GM19240 (cell line): ENCODE data around the gene SHLD1.
"Not testable (repeated sequence)": the region's sequence is repeated elsewhere in the genome, so short reads cannot be mapped to it uniquely, and the experiment has no call there.

Experiments
- DNase-seq: peaks from one replicate; pipeline ENCODE4 v3.0.0; 2011; ENCODE audit warnings: low spot score; ENCODE audit not compliant: insufficient read length

SHLD1 gene

DNA sequence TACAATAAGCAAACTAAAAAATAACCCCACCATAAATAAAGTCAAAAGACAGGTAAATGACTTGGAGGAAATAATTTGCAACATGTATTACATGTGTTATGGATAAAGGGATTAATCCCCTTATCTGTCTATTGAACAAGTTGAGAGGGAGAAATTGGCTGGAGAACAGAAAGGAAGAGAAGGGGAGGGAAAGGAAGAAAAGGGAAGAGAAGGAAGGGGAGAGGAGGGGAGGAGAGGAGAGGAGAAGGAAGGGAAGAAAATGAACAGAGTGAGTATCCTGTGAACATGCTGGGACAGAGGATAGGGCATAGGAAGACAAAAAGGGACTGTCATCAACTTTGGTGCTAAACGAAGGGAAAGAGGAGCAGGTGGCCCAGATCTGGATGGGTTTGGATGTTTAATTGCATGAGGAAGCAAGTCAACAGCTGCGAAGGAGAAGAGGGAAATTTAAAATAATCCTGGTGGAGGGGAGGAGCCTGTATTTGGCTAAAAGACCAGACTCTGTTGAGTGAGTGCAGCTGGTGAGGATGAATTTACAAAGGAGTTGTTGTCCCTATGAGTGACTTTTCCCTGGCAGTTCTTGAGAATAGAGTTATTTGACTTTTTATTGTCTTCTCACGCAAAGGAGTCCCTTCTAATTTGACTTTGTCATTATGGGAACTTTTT, 14.2 kb upstream of the SHLD1 start:
- no peak for DNase-seq

GRCh38 chr20:5737619-5737953, 12.6 kb upstream of the SHLD1 start:
- DNase-seq, result no peak

GRCh38 chr20:5737966-5738365, 12.2 kb upstream of the SHLD1 start:
- no peak for DNase-seq

DNA sequence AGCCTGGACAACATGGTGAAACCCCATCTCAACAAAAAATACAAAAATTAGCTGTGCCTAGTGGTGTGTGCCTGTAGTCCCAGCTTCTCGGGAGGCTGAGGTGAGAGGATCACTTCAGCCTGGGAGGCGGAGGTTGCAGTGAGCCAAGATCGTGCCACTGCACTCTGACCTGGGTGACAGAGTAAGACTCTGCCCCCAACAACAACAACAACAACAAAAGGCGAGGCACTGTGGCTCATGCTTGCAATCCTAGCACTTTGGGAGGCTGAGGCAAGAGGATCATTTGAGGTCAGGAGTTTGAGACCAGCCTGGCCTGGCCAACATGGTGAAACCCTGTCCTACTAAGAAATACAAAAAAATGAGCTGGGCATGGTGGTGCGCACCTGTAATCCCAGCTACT, 9.6 kb upstream of the SHLD1 start:
- not testable (repeated sequence) for DNase-seq

DNA sequence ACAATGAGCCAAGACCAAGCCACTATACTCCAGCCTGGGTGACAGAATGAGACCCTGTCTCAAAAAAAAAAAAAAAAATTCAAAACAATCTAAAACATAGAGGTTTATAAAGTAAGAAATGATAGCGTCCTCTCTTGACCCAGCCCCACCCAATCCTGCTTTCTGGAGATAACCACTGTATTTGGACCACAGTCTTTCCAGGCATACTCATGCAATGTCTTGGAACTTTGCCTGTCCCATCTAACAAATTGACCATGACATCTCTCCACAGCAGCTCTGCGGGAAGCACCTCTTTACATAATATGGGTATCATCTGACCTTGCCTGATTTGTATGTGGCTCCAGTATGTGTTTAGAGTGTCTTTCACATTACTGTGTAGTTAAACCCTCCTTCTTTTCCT, 9.1 kb upstream of the SHLD1 start:
- DNase-seq, result no peak

- DNase-seq, result no peak
Measured at GRCh38 chr20:5742041-5742440, 8.2 kb upstream of the SHLD1 start.

- no peak for DNase-seq
Measured at GRCh38 chr20:5745416-5746030, 4.7 kb upstream of the SHLD1 start.

DNA sequence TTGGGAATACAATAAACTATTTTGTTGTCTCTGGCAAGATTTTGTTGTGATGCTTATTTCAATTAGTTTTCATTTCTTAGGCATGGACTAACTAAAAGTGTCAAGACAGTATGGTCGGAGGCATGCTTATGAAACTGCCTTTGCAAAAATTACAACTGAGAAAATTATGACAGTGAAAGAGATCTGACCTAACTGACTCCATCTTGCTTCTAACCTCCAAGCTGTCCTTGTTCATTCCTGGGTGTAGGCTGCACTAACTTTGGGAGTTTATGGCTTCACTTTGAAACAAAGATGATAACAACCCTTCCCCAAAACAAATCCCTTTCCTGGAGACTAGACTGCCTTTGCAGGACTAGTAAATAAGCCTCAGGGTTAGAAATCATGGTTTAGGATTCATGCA, 4.1 kb upstream of the SHLD1 start:
- no peak for DNase-seq

DNA sequence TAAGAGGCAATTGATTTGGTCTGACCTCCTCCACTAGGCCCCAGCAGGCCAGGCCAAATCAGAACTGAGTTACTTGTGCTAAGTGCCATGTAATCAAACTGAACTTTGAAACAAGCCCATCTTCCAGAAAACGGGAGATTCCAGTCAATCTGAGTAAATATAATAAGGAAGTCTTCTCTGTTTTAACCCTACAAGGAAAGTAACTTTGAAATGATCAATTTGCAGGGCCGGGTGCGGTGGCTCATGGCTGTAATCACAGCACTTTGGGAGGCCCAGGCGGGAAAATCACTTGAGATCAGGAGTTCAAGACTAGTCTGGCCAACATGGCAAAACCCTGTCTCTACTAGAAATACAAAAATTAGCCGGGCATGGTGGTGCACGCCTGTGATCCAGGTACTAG, 2.0 kb upstream of the SHLD1 start:
- no peak for DNase-seq

DNA sequence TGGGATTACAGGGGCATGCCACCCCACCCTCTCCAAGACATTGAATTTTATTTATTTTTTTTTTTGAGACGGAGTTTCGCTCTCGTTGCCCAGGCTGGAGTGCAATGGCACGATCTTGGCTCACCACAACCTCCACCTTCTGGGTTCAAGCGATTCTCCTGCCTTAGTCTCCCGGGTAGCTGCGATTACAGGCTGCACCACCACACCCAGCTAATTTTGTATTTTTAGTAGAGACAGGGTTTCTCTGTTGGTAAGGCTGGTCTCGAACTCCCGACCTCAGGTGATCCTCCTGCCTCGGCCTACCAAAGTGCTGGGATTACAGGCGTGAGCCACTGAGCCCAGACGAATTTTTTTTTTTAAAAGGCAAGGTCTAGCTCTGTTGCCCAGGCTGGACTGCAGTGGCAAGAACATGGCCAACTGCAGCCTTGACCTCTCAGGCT, 669 bp upstream of the SHLD1 start:
- not testable (repeated sequence) for DNase-seq

DNA sequence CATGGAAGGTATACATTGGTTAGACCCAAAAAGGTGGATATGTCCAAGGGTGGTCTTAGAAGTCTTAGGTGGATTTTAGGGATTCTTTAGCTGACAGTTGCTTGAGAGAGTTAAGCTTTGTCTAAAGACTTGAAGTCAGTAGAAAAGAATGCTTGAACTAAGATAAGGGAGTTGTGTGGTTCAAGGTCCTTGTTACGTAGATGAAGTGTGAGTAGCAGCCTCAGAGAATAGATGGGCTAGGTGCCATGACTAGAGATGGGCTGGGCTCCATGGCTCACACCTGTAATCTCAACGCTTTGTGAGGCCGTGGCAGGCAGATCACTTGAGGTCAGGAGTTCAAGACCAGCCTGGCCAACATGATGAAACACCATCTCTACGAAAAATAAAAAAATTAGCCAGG, 1.7 kb downstream of the SHLD1 start:
- no peak for DNase-seq

DNA sequence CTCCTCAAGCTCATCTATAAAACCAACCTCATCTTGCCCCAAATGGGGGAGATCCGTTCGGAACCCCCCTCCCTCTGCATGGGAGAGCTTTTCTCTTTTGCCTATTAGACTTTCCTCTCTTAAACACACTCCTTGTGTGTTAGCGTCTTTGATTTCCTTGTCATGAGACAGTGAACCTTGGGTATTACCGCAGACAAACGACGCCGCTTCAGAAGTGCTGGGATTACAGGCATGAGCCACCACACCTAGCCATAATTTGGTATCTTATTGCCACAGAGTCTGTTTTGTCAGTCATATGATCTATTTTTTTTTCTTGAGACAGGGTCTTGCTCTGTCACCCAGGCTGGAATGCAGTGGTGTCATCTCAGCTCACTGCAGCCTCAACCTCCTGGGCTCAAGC, 3.6 kb downstream of the SHLD1 start:
- DNase-seq, result no peak

- DNase-seq, result no peak
Measured at GRCh38 chr20:5757949-5758348, 7.7 kb downstream of the SHLD1 start.

DNA sequence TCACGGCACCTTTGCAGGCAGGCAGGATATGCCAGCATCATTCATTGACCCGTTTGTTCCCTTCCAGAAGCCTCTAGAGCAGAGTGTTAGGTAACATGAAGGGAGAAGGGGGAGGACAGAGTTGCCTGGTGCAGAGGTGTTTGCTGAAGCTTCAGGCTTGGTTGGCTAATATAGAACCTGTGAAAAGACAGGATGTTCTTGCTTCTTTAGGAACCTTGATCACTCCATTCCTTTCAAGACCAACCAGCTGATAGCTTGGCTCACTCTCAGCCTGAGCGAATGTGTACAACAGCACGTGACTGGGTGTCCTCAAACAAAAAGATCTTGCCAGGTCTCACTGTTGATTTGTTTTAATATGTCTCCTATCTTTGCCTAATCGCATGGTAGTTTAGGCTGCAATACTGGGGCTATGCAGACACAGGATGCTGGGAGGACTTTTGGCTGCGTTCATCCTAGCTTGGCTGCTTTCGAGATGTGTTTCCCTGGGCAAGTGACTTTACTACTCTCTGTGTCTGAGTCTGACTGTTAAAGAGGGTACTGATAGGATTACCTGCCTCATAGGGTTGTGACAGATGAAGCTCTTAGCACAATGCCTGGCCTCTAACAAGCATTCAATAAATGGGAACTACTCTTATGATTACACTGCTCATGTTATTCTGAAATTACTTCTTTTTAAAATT, 16.0 kb downstream of the SHLD1 start:
- DNase-seq, result no peak

DNA sequence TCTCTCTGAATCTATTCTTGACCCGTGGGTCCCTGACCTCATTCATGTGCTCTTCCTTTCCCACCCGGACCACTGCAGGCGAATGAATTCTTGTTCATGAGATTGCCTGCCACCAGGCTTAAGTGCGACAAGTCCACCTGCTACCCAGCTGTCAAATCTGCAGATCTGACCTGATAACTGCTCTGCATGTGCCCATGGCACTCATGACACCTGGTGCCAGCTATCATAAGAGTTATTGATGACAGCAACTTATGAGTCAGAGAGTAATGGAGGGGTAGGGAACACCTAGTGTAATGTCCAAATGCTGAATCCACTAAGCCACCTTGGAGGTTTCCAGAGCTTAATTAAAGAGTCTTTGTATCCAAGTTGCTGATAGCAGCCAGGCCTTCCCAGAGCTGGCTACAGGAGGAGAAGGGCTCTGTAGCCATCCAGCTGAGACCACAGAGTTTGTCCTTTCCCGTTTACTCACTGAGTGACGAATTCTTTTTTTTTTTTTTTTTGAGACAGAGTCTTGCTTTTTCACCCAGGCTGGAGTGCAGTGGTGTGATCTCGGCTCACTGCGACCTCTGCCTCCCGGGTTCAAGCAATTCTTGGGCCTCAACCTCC, 17.4 kb downstream of the SHLD1 start:
- no peak for DNase-seq

GRCh38 chr20:5770231-5770986, 20.2 kb downstream of the SHLD1 start:
- no peak for DNase-seq

- DNase-seq, result no peak
Measured at GRCh38 chr20:5770987-5771318, 20.8 kb downstream of the SHLD1 start.

GRCh38 chr20:5772704-5773103, 22.5 kb downstream of the SHLD1 start:
- no peak for DNase-seq

GRCh38 chr20:5773589-5773988, 23.4 kb downstream of the SHLD1 start:
- no peak for DNase-seq

GRCh38 chr20:5776077-5776476, 25.9 kb downstream of the SHLD1 start:
- DNase-seq, result no peak

- DNase-seq, result no peak
Measured at GRCh38 chr20:5779071-5779900, 29.1 kb downstream of the SHLD1 start.
